Amniotic epithelial cell (primary cell): ENCODE data around the gene NPTX1.

Experiments used
- DNase-seq: peaks from one replicate; pipeline ENCODE4 v3.0.0-alpha.2; 2010; ENCODE audit warnings: low read depth

NPTX1 gene

GRCh38 chr17:80459234-80459633 lies 17.2 kb downstream of the NPTX1 start:
- no peak for DNase-seq

- DNase-seq, result no peak
These were observed 18.4 kb downstream of the NPTX1 start for GRCh38 chr17:80458016-80458415.

DNA sequence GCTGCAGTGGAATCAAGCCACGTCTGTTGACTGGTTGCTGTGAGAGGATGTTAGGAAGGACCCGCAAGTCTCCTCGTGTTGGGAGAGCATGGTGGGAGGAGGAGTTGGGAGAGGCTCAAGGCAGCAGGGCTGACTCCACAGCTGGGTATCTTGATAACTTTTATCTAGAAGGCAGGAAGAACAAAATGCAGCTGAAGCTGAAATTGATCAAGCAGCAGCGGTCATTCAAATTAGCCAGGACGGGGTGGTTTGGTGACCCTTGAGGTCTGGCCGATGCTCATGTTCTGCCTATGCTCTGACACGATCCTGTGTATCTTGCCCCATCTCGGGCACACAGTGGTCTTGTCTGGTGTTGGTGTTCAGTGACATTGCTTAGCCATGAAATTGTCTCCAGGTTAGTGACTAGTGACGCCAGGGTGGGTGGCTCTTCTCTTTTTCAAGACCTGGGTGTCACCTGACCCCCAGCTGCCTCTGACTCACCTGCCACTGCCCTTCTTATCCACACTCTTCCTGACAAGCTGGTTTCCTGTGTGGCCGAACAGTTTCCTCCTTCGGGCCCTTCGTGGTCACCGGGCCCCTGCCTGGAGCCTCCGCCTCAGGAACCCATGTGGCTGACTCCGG lies 19.1 kb downstream of the NPTX1 start:
- no peak for DNase-seq

- DNase-seq, result no peak
These were observed 19.8 kb downstream of the NPTX1 start for GRCh38 chr17:80456465-80457235.

GRCh38 chr17:80455784-80456183 lies 20.6 kb downstream of the NPTX1 start:
- DNase-seq, result no peak

DNA sequence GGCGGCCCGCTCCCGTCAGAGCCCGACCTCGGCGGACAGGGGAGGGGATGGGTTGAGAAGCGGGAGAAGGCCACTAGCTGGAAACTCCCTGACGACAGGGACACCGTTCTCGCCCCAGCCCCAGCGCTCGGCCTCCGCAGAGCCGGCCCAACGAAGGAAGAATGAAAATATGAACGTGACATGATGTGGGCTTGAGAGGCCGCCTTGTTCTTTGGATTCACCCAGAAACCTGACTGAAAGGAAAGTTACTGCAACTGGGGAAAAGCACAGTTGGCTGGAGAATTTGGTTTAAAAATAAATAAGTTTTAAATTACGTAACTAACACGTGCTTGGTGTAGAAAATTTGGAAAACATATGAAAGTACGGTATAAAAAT lies 21.1 kb downstream of the NPTX1 start:
- peak; percentile 32 for DNase-seq

DNA sequence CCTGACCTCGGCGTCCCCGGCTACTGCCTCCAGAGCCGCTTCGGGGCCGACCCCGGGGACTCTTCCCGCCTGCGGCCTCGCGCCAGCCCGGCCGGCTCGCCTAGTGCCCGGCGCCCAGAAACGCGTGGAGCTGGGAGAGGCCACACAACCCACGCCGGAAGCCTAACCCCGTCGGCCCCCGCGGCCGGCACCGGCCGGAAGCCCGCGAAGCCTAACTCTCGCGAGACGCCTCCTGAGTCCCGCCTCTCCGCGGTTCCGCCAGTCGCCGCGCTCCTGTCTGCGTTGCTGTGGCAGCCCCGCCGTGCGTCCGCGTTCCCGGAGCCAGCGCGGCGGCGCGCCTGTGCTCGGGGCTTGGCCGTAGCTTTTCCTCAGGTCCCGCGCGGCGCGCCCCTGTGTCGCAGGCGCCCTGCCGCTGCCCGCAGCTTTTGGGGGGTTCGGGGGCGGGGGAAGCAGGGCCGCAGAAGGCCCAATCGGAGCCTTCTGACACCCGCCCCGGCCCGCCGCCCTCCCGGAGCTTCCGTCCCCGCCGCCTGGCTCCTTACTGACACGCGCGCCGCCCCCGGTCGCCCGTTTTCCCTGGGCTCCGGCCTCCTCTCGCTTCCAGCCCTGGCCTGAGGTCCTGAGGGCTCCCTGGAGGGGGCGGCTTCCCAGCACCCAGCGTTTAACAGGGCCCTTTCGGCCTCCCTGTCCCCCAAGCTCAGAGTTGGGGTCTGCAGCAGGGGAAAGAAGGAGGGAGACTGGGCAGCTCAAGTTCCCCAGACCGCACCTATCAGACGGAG lies 21.7 kb downstream of the NPTX1 start:
- DNase-seq, result peak; percentile 94

GRCh38 chr17:80453998-80454556 lies 22.3 kb downstream of the NPTX1 start:
- no peak for DNase-seq

GRCh38 chr17:80453126-80453997 lies 23.0 kb downstream of the NPTX1 start:
- DNase-seq, result no peak

DNA sequence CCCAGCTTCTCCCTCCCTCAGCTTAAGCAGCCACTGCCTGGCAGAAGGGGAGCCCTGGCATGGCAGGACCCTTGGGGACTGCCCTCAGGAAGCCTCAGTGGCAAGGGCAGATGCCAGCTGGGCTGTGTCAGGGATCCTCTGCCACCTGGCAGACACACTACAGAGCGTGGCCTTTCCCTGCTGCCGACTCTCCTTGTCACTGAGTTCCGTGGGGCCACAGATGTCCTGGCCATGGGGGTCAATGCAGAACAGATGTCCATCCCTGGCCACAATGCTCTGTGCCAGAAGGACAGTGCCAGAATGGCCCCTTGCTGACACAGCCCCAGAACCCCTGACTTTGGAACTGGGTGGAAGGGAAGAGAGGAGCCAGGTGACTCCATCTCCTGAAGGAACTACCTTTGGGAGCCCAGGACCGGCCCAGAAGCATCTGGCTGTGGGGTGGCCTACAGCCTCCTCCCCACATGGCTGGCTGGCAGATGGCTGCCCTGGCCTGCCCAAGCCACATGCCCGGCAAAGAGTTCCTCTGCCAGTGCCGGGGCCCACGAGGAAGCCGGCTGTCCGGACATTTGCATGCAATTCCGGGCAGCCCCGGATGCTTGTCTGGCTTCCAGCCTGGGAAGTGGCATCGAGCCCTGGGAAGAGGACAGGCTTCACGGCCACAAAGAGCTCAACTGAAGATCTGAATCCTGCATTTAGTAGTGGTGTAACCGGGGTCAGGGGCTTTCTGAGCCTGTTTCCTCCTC lies 24.1 kb downstream of the NPTX1 start:
- DNase-seq, result no peak

DNA sequence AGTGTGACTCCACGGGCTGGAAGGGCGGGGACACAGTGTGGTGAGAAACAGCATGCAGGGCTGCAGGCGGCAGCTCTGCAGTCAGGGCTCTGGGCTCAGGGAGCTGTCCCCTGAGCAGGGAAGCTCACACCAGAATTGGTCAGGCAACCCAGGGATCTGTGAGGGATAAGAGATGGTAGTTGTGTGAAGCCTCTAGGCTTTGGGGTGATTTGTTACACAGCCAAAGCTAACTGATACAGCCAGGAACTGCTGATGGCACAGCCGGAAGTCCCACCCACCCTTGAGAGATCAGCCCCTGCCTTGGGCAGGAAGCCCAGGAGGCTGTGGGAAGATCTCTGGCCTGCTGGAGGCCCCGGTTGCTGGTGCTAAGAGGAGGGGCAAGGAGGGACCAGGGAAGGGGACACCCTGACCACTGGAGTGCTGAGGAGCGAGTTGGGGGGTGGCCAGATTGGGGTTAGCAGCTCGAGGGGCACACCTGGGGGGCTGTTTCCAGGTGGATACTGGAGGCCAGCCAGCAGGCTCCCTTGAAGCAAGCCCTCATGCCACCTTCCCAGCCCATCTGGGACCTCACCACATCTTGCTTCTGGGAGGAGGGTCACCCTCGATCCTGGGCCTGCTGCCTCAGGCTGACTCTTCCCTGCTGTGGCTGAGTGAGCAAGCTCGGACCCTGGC lies 25.2 kb downstream of the NPTX1 start:
- no peak for DNase-seq

DNA sequence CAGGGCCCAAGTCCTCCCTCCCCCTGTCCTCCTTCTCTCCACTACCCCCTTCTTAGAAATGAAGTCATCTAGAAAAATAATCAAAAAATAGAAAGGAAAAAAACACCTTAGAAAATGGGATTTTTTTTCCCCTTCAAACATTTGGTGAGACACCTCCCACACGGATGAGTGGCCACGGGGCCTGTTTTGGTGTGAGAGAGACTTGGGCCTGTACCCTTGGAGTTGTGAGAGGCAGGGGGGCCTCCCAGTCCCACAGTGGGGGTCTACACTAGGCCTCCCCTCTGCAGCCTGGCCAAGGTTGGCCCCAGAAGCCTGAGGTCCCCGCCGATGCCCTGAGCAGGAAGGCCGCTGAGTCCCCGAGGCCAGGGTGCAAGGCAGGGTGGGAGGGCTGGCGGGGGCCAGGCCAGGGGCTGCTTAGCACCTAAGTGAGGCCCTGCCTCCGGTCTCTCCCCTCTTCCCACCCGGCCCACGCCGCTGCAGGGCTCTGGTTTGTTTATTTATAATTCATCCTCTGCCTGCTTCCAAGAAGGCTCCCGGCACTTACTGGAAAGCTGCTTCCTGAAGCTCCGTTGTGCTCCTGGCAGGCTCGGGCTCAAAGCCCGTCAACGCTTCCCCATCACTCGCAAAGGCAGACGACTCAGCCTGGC lies 26.4 kb downstream of the NPTX1 start:
- no peak for DNase-seq

GRCh38 chr17:80449194-80449929 lies 27.0 kb downstream of the NPTX1 start:
- no peak for DNase-seq

- DNase-seq, result no peak
These were observed 28.6 kb downstream of the NPTX1 start for GRCh38 chr17:80447790-80448189.

DNA sequence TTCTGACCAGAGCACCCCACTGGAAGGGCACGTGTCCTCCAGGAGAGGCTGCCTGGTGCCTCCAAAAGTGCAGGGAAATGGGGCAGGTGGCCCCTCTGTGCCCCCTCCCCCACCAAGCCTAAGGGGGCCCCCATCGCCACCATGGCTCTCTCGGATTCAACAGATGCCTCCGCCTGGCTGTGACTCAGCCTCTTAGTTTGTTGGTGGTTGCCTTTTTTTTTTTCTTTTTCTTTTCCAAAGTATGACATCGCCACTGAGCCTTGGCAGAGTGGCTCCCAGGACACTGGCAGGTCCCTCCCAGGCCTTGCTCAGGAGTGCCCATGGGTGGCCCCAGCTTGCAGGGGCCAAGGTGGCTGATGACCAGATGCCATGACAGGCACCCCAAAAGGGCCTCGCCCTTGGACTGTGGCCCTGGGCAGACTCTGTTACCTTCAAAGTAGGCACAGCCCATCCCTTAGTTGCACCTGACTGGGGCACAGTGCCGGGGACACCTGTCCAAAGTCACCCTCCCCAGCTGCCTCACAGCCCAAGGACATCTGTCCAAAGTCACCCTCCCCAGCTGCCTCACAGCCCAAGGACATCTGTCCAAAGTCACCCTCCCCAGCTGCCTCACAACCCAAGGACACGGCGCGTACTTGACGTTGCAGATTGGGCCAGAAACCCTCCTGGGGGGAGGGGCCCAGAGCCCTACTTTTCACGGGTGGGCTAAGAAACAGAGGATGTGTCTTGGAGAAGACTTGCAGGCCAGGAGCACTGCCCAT lies 29.6 kb downstream of the NPTX1 start:
- DNase-seq, result peak; percentile 5

GRCh38 chr17:80445726-80446110 lies 30.7 kb downstream of the NPTX1 start:
- no peak for DNase-seq

GRCh38 chr17:80445007-80445725 lies 31.2 kb downstream of the NPTX1 start:
- no peak for DNase-seq

DNA sequence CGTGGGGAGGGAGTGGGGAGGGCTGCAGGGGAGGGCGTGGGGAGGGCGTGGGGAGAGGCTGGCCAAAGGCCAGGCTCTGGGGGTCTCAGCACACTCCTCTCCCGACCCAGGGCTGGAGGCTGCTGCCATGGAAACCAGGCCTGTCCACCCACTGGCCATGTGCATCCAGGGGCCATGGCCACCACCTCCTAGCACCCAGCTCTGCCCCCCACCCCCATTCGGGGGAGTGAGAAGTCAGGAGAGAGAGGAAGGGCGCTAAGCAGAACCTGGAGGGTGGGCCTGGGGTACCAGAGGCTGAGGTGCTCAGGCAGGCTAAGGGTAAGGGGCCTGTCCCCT lies 31.8 kb downstream of the NPTX1 start:
- no peak for DNase-seq
